ENCODE results near the gene SP110.

Gene SP110

DNA sequence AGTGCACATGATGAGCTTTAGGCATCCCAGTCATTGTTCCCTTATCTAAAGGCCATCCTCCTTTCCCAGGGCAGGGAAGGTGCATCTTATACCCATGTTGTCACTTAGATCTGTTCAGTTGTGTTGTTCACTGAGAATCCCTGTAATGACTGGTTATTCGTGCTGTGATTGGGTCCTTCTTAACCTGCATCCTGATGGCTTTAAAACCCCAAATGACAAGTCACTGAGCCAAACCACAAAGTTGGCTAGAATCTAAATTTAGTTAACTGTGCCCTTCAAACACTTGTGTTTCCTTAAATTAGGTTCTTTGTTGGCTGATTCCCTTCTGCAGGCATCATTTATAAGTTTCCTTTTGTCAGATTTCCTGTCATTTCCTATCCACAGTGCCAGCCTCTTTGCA lies 92.6 kb downstream of the SP110 start (continued):
- TF ChIP-seq, protein P1, sequence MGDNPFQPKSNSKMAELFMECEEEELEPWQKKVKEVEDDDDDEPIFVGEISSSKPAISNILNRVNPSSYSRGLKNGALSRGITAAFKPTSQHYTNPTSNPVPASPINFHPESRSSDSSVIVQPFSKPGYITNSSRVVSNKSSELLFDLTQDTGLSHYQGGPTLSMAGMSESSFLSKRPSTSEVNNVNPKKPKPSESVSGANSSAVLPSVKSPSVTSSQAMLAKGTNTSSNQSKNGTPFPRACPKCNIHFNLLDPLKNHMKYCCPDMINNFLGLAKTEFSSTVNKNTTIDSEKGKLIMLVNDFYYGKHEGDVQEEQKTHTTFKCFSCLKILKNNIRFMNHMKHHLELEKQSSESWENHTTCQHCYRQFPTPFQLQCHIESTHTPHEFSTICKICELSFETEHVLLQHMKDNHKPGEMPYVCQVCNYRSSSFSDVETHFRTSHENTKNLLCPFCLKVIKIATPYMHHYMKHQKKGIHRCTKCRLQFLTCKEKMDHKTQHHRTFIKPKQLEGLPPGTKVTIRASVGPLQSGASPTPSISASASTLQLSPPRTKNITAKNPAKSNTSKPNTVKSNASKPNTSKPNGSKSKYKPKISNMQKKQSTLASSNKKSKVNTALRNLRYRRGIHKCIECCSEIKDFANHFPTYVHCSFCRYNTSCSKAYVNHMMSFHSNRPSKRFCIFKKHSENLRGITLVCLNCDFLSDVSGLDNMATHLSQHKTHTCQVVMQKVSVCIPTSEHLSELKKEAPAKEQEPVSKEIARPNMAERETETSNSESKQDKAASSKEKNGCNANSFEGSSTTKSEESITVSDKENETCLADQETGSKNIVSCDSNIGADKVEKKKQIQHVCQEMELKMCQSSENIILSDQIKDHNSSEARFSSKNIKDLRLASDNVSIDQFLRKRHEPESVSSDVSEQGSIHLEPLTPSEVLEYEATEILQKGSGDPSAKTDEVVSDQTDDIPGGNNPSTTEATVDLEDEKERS (tag by site-specific recombination; IDR thresholded peaks at IDR 0.05): no peak
- TF ChIP-seq, protein P2, sequence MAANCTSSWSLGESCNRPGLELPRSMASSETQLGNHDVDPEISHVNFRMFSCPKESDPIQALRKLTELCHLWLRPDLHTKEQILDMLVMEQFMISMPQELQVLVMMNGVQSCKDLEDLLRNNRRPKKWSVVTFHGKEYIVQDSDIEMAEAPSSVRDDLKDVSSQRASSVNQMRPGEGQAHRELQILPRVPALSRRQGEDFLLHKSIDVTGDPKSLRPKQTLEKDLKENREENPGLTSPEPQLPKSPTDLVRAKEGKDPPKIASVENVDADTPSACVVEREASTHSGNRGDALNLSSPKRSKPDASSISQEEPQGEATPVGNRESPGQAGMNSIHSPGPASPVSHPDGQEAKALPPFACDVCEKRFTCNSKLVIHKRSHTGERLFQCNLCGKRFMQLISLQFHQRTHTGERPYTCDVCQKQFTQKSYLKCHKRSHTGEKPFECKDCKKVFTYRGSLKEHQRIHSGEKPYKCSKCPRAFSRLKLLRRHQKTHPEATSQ (tag by site-specific recombination; IDR thresholded peaks at IDR 0.05): no peak
- TF ChIP-seq, protein P3, sequence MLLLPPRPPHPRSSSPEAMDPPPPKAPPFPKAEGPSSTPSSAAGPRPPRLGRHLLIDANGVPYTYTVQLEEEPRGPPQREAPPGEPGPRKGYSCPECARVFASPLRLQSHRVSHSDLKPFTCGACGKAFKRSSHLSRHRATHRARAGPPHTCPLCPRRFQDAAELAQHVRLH (tag by site-specific recombination; IDR thresholded peaks at IDR 0.05): no peak
- TF ChIP-seq ZNF221 (tag by site-specific recombination; IDR thresholded peaks at IDR 0.05; ENCODE audit: borderline replicate concordance): no peak

DNA sequence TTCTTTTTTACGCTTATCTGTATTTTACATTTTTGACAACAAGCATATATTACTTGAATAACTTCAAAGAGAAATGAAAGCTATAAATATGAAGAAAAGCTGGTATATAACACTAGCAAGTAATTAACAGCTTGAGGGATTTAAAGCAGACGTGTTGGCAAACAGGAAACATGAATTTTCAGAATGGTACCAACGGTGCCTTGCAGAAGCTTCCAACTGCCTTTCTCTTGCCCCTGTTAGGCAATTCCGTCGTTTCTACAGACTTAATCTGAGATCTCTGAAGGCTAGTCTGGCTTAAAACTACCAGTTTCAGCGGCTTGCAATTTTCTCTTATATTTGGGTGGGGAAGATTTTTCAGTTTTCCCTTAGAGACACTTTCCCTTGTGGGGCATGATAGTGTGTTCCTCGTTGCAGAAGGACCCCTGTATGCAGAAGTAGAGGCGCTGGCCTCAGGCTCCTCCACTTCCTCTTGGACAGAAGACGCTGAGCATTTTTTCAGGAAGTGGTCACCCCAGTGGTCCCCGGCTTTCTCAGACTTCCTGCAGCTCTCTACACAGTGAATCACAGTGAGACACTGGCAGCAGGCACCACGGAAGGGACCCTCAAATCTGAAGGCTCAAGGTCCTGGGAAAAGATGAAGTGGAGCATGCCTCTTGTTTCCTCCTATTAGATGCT lies 94.9 kb downstream of the SP110 start:
- POLR2A ChIA-PET: no interaction called here
- Histone ChIP-seq H3K36me3 (ENCODE audit: control insufficient read depth in 2 of 2, insufficient read depth in 1 of 2, low read length in 2 of 2) (no peaks in the 10 kb centered on the region), H3K4me3 (ENCODE audit: low read depth, low read length) (no peak overlapping the region), H3K4me1 (ENCODE audit: control insufficient read depth, insufficient read depth, low read length) (no peaks in the 10 kb centered on the region), H3K9me3 (ENCODE audit: control insufficient read depth, insufficient read depth, low read depth, low read length) (no peaks in the 10 kb centered on the region), H3K27ac (ENCODE audit: extremely low read depth, low read depth, low read length) (no peak overlapping the region)
- TF ChIP-seq, protein P4, sequence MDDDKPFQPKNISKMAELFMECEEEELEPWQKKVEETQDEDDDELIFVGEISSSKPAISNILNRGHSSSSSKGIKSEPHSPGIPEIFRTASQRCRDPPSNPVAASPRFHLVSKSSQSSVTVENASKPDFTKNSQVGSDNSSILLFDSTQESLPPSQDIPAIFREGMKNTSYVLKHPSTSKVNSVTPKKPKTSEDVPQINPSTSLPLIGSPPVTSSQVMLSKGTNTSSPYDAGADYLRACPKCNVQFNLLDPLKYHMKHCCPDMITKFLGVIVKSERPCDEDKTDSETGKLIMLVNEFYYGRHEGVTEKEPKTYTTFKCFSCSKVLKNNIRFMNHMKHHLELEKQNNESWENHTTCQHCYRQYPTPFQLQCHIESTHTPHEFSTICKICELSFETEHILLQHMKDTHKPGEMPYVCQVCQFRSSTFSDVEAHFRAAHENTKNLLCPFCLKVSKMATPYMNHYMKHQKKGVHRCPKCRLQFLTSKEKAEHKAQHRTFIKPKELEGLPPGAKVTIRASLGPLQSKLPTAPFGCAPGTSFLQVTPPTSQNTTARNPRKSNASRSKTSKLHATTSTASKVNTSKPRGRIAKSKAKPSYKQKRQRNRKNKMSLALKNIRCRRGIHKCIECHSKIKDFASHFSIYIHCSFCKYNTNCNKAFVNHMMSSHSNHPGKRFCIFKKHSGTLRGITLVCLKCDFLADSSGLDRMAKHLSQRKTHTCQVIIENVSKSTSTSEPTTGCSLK (tag by site-specific recombination; IDR thresholded peaks at IDR 0.05): no peak
- TF ChIP-seq REPIN1 (tag by site-specific recombination; IDR thresholded peaks at IDR 0.05; ENCODE audit: low read depth) (no peak), YY2 (tag by site-specific recombination; IDR thresholded peaks at IDR 0.05) (no peak), ZNF423 (tag by site-specific recombination; IDR thresholded peaks at IDR 0.05) (no peak), ZNF600 (tag by site-specific recombination; IDR thresholded peaks at IDR 0.05) (no peak), ZNF549 (tag by site-specific recombination; IDR thresholded peaks at IDR 0.05) (no peak), TRIM28 (IDR thresholded peaks at IDR 0.05; ENCODE audit: borderline replicate concordance, low read length) (no peak), SP7 (tag by site-specific recombination; IDR thresholded peaks at IDR 0.05) (no peak), PRDM1 (tag by site-specific recombination; IDR thresholded peaks at IDR 0.05) (no peak), SALL2 (tag by site-specific recombination; IDR thresholded peaks at IDR 0.05; ENCODE audit: borderline replicate concordance) (no peak), ZNF670 (tag by site-specific recombination; IDR thresholded peaks at IDR 0.05; ENCODE audit: low read depth) (no peak), ZNF548 (tag by site-specific recombination; IDR thresholded peaks at IDR 0.05) (no peak), ZNF426 (tag by site-specific recombination; IDR thresholded peaks at IDR 0.05) (no peak), ZNF239 (tag by site-specific recombination; IDR thresholded peaks at IDR 0.05) (no peak), ZNF175 (tag by site-specific recombination; IDR thresholded peaks at IDR 0.05) (no peak)
- TF ChIP-seq, protein P5, sequence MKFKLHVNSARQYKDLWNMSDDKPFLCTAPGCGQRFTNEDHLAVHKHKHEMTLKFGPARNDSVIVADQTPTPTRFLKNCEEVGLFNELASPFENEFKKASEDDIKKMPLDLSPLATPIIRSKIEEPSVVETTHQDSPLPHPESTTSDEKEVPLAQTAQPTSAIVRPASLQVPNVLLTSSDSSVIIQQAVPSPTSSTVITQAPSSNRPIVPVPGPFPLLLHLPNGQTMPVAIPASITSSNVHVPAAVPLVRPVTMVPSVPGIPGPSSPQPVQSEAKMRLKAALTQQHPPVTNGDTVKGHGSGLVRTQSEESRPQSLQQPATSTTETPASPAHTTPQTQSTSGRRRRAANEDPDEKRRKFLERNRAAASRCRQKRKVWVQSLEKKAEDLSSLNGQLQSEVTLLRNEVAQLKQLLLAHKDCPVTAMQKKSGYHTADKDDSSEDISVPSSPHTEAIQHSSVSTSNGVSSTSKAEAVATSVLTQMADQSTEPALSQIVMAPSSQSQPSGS (tag by site-specific recombination; IDR thresholded peaks at IDR 0.05; ENCODE audit: low read depth): no peak
- CTCF ChIA-PET: interaction anchor here (0.7 kb wide), 1 partner anchor 101 kb away, joined by 4 read pairs; no protein-coding TSS in a partner anchor

Data from HEK293 (cell line).